Measurements from ENCODE around the gene CCDC201.

The CCDC201 gene

DNA sequence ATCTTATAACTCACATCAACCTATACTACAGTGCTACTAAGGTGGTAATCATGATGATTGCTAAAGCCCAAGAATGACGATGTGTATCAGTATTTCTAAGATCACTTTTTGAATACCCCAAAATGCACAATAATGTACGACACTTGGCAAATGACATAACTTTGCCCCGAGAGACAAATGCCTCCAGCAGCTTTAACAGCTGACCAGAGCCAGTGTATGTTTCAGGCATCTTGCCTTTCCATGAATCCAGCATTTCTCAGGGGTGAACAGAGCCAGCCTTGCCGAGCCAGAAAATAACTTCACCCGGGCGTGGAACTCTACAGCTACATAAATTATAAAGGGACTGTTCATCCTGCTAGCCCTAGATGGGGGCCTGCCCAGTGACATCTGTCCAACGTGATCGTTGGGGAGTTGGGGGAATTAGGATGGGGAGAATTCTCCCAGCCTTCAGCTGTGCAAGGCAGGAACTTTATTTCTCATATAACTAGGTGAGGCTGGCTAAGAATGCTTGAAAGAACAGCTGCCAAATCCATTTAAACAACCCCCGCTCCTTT, 46.4 kb upstream of the CCDC201 start:
- Mint-ChIP-seq H3K9me3 (no peaks in the 10 kb centered on the region), H3K4me1 (peaks cover 36% of the 10 kb centered on the region), H3K36me3 (ENCODE audit: low read depth) (peaks cover 13% of the 10 kb centered on the region), H3K27ac (no peak overlapping the region), H3K27me3 (ENCODE audit: low read depth, poor library complexity) (peaks cover 84% of the 10 kb centered on the region), H3K4me3 (peak overlapping the region; percentile 85)
- DNase-seq = no peak
- TF ChIP-seq, protein P1, sequence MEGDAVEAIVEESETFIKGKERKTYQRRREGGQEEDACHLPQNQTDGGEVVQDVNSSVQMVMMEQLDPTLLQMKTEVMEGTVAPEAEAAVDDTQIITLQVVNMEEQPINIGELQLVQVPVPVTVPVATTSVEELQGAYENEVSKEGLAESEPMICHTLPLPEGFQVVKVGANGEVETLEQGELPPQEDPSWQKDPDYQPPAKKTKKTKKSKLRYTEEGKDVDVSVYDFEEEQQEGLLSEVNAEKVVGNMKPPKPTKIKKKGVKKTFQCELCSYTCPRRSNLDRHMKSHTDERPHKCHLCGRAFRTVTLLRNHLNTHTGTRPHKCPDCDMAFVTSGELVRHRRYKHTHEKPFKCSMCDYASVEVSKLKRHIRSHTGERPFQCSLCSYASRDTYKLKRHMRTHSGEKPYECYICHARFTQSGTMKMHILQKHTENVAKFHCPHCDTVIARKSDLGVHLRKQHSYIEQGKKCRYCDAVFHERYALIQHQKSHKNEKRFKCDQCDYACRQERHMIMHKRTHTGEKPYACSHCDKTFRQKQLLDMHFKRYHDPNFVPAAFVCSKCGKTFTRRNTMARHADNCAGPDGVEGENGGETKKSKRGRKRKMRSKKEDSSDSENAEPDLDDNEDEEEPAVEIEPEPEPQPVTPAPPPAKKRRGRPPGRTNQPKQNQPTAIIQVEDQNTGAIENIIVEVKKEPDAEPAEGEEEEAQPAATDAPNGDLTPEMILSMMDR (IDR thresholded peaks at IDR 0.05) = no peak

GRCh38 chr7:45918556-45918955, 45.7 kb upstream of the CCDC201 start:
- TF ChIP-seq, protein P1 (IDR thresholded peaks at IDR 0.05) = no peak
- no peak for DNase-seq
- no peak overlapping the region for H3K4me3 Mint-ChIP-seq
- peaks cover 32% of the 10 kb centered on the region for H3K4me1 Mint-ChIP-seq
- H3K27me3 Mint-ChIP-seq (ENCODE audit: low read depth, poor library complexity) = peaks cover 76% of the 10 kb centered on the region
- no peak overlapping the region for H3K27ac Mint-ChIP-seq
- H3K36me3 Mint-ChIP-seq (ENCODE audit: low read depth) = peaks cover 17% of the 10 kb centered on the region
- no peaks in the 10 kb centered on the region for H3K9me3 Mint-ChIP-seq

- Mint-ChIP-seq H3K9me3 (no peaks in the 10 kb centered on the region), H3K27me3 (ENCODE audit: low read depth, poor library complexity) (peaks cover 72% of the 10 kb centered on the region), H3K4me3 (no peak overlapping the region), H3K4me1 (peaks cover 23% of the 10 kb centered on the region), H3K27ac (no peak overlapping the region), H3K36me3 (ENCODE audit: low read depth) (peaks cover 26% of the 10 kb centered on the region)
- DNase-seq = peak; percentile 96
- TF ChIP-seq, protein P1 (IDR thresholded peaks at IDR 0.05) = peak; percentile 98
These were observed 44.8 kb upstream of the CCDC201 start for GRCh38 chr7:45917658-45918057.

DNA sequence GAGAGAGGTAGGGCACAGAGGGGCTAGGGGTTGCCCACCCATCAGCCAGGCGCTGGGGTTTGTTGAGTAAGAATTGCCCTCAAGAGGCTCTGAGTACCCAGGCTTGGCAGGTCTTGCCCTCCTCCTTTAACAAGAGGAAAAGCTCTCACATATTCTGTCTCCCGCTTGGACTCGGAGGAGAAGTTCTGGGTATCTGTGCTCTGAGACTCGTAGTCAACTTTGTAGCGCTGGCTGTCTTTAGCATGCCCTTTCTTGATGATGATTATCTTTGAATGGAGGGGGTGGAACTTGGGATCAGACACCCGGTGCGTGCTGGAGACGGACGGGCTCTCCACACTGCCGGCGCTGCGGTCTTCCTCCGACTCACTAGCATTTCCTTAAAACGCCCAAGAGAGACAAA, 44.2 kb upstream of the CCDC201 start:
- Mint-ChIP-seq H3K27me3 (ENCODE audit: low read depth, poor library complexity) (peaks cover 66% of the 10 kb centered on the region), H3K27ac (no peak overlapping the region), H3K4me3 (no peak overlapping the region), H3K9me3 (no peaks in the 10 kb centered on the region), H3K36me3 (ENCODE audit: low read depth) (peaks cover 30% of the 10 kb centered on the region), H3K4me1 (peaks cover 17% of the 10 kb centered on the region)
- no peak for DNase-seq
- TF ChIP-seq, protein P1 (IDR thresholded peaks at IDR 0.05) = no peak

- H3K27me3 Mint-ChIP-seq (ENCODE audit: low read depth, poor library complexity) = peaks cover 58% of the 10 kb centered on the region
- DNase-seq = no peak
- peaks cover 11% of the 10 kb centered on the region for H3K4me1 Mint-ChIP-seq
- no peak overlapping the region for H3K4me3 Mint-ChIP-seq
- H3K9me3 Mint-ChIP-seq = no peaks in the 10 kb centered on the region
- TF ChIP-seq, protein P1 (IDR thresholded peaks at IDR 0.05) = no peak
- peaks cover 34% of the 10 kb centered on the region for H3K36me3 Mint-ChIP-seq (ENCODE audit: low read depth)
- H3K27ac Mint-ChIP-seq = no peak overlapping the region
These were observed 42.7 kb upstream of the CCDC201 start for GRCh38 chr7:45915606-45916005.

GRCh38 chr7:45914911-45915310, 42.0 kb upstream of the CCDC201 start:
- Mint-ChIP-seq H3K36me3 (ENCODE audit: low read depth) (peaks cover 34% of the 10 kb centered on the region), H3K4me1 (peaks cover 6% of the 10 kb centered on the region), H3K27ac (no peak overlapping the region), H3K9me3 (no peaks in the 10 kb centered on the region), H3K4me3 (no peak overlapping the region), H3K27me3 (ENCODE audit: low read depth, poor library complexity) (peaks cover 51% of the 10 kb centered on the region)
- TF ChIP-seq, protein P1 (IDR thresholded peaks at IDR 0.05) = no peak
- DNase-seq = no peak
